ENCODE data around the gene NCOR1.
A peak's percentile ranks its signal among the peaks of the same experiment; 100 is the strongest.
"Not testable (repeated sequence)": the region's sequence is repeated elsewhere in the genome, so short reads cannot be mapped to it uniquely, and the experiment has no call there.

NCOR1 gene

GRCh38 chr17:16214190-16215001 lies 938 bp downstream of the NCOR1 start:
- no peak for FAIRE-seq

GRCh38 chr17:16212793-16213192 lies 2.5 kb downstream of the NCOR1 start:
- no peak for FAIRE-seq

GRCh38 chr17:16211590-16211989 lies 3.7 kb downstream of the NCOR1 start:
- no peak for FAIRE-seq

- FAIRE-seq, result not testable (repeated sequence)
Measured at GRCh38 chr17:16204763-16205162, 10.6 kb downstream of the NCOR1 start.

DNA sequence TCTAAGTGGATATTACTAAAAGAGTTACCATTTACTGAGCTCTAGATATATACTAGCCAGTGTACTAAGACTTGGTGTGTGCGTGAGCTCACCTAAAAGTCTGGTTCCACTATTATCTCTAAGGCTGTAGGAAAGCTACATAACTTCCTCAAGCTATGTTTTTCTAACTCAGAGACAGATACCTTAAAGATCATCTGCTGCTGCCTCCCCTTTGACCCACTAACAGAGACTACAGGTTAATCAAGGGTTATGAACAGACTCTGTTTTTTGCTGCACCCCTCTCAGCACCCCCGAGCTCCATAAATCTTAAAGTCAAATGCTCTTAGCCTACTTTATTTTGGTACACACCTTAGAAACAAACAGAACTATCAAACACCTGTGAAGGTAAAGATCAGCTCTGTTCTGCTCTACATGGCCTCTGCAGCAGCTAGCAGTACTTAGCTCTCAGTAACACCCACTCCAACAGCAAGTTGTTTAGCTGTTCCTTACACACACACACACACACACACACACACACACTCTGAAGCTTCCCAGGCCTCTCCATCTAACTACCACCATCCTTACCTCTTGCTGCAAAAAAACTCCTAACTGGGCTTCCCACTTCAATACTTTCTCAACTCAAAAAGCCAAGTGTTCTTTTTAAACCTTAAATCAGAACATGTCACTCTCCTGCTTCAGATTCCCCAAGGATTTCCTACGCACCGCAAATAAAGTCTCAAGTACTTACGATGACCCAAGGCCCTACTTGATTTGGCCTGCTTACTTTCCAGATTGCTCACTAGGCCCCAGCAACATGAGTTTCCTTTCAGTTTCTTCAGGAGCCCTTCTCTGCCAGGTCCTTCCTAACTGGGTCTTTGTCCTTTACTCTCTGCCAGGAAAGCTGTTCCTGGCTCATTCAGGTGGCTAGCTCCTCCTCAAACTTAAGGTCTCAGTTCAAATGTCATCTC lies 12.5 kb downstream of the NCOR1 start:
- not testable (repeated sequence) for FAIRE-seq

- not testable (repeated sequence) for FAIRE-seq
Measured at GRCh38 chr17:16201693-16202131, 13.6 kb downstream of the NCOR1 start.

DNA sequence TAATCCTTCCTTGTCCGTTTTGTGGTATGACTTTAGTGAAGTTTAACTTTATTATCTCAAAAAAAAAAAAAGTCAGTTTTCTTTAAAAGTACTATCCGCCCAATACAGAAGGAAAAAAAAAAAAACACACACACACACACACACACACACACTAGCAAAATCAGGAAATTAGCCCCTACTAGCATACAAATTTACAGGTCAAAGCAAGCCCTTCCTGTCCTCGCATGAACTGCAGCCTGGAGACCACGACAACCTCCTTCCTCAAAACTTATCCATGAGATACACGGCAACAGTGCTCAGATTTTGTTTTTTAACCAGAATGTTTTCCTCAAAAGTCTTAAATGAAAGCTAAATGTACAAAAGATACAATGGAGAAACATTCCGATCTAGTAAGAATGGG lies 16.2 kb downstream of the NCOR1 start:
- no peak for FAIRE-seq

DNA sequence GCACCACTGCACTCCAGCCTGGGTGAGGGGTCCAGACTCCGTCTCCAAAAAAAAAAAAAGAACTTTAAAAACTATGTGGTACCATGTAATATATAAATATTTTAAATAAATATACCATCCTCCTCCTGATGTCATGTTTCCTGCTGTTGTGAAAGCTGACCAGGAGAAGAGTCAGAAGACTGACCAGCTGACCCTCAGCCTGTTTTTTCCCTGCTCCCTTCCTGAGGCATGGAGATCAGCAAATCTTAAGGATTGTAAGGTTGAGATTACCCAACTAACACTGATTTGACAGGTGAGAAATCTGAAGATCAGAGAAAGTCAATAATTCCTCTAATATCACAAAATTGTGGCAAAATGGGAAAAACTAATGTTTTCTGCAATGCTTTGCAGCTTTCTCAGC lies 18.1 kb downstream of the NCOR1 start:
- FAIRE-seq, result no peak

GRCh38 chr17:16194307-16194835 lies 21.0 kb downstream of the NCOR1 start:
- peak; percentile 91 for FAIRE-seq

GRCh38 chr17:16191604-16192003 lies 23.7 kb downstream of the NCOR1 start:
- FAIRE-seq, result no peak

- FAIRE-seq, result no peak
Measured at GRCh38 chr17:16190703-16191360, 24.5 kb downstream of the NCOR1 start.

- FAIRE-seq, result no peak
Measured at GRCh38 chr17:16189791-16190348, 25.5 kb downstream of the NCOR1 start.

- no peak for FAIRE-seq
Measured at GRCh38 chr17:16187642-16188041, 27.7 kb downstream of the NCOR1 start.

DNA sequence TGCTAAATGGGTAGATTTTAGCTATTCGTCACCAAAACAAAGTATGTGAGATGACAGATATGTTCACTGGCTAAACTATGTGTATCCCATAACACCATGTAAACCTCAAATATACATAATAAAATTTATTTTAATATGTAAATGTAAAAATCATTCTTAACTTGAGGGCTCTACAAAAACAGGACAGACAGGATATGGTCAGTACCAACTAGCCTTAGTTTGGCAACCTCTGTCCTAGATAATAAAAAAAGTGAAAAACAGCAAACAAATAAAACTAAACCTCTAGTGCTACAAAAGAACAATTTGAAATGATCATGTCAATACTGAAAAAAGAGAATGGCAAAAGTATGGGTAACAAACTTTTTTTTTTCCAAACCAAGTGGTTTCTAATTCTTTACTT lies 33.8 kb downstream of the NCOR1 start:
- no peak for FAIRE-seq

GRCh38 chr17:16178836-16179235 lies 36.5 kb downstream of the NCOR1 start:
- no peak for FAIRE-seq

DNA sequence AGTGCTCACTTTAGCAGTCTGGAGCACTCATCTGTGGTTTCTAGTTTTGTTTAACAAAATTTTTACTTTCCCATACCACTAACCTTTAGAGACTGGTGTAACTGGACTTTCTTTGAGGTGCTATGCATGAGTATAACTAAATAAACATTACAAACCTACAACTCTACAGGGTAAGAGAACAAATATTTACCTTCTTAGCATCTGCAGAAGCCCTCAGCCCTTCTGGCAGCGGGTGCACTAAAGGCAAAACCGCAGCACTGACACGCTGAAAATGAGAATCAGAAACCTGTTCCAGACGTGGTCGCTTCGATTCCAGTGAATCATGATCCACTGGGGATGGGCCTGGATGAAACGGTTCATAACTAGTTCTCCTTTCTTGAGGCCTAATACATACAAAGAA lies 43.7 kb downstream of the NCOR1 start:
- FAIRE-seq, result no peak

- not testable (repeated sequence) for FAIRE-seq
Measured at GRCh38 chr17:16166766-16167165, 48.6 kb downstream of the NCOR1 start.

- FAIRE-seq, result no peak
Measured at GRCh38 chr17:16158714-16159113, 56.6 kb downstream of the NCOR1 start.

GRCh38 chr17:16155536-16155935 lies 59.8 kb downstream of the NCOR1 start:
- no peak for FAIRE-seq

DNA sequence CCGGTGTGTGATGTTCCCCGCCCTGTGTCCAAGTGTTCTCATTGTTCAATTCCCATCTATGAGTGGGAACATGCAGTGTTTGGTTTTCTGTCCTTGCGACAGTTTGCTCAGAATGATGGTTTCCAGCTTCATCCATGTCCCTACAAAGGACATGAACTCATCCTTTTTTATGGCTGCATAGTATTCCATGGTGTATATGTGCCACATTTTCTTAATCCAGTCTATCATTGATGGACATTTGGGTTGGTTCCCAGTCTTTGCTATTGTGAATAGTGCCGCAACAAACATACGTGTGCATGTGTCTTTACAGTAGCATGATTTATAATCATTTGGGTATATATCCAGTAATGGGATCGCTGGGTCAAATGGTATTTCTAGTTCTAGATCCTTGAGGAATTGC lies 63.0 kb downstream of the NCOR1 start:
- not testable (repeated sequence) for FAIRE-seq

DNA sequence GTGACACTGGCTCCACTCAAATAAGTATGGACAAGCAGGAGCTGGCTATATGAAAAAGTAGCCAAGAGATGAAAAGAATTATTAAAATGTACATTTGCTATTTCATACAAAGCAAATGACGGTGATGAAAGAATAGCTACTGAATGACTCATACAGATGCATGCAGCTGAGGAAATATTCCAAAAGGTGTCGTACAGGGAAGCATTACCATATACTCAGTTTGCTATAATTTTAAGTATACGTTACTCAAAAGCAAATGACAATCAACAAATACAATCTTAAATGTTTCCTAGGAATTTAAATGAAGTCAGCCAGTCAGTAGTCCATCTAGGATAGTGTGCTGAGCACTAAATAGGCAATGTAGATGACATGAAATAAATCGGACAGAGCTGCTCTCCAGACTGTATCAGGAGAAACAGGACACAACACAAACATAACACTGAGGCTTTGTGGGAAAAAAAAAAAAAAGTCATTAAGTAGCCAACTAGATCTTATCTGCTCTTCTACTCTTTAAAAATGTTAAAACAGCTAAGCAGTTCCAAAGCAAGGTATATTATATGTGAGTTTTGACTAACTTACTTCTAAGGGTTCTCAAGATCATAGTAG lies 65.0 kb downstream of the NCOR1 start:
- no peak for FAIRE-seq

- FAIRE-seq, result no peak
Measured at GRCh38 chr17:16148596-16148995, 66.7 kb downstream of the NCOR1 start.
